Endodermal cell (in vitro differentiated cells): ENCODE results near the gene PPT1. TPM values are rescaled to one million over a fixed set of nuclear protein-coding genes. Genes with fewer than 3 reads are reported as not detected.

Source experiments
- DNase-seq: peaks from one replicate; pipeline ENCODE4 v3.0.0-alpha.2; 2017
- H3K27ac ChIP-seq: 2 replicates; pipeline ENCODE4 v1.5.1; 2013; ENCODE audit warnings: mild to moderate bottlenecking, low read depth, low read length, moderate library complexity
- H3K27me3 ChIP-seq: 2 replicates; pipeline ENCODE4 v1.6.1; 2013; ENCODE audit warnings: mild to moderate bottlenecking, low read length, moderate library complexity; ENCODE audit not compliant: insufficient read depth, control insufficient read depth, poor library complexity, severe bottlenecking
- H3K36me3 ChIP-seq: 2 replicates; pipeline ENCODE4 v1.7.0; 2013; ENCODE audit warnings: mild to moderate bottlenecking, low read length, moderate library complexity; ENCODE audit not compliant: control insufficient read depth, insufficient read depth
- H3K4me1 ChIP-seq: one replicate; pipeline ENCODE4 v1.7.0; 2013; ENCODE audit warnings: low read length; ENCODE audit not compliant: control insufficient read depth, insufficient read depth
- H3K4me3 ChIP-seq: 2 replicates; pipeline ENCODE4 v1.5.1; 2013; ENCODE audit warnings: mild to moderate bottlenecking, low read length, moderate library complexity
- H3K9ac ChIP-seq: 2 replicates; pipeline ENCODE4 v1.6.1; 2013; ENCODE audit warnings: mild to moderate bottlenecking, low read length, moderate library complexity; ENCODE audit not compliant: poor library complexity, severe bottlenecking; ENCODE audit errors: extremely low read depth
- H3K9me3 ChIP-seq: 2 replicates; pipeline ENCODE4 v1.6.1; 2013; ENCODE audit warnings: mild to moderate bottlenecking, low read length, moderate library complexity; ENCODE audit not compliant: control insufficient read depth
- H3K27ac Mint-ChIP-seq: 2 replicates; pipeline ENCODE4 v1.8.0; 2020; ENCODE audit warnings: mixed read lengths
- H3K27me3 Mint-ChIP-seq: 2 replicates; pipeline ENCODE4 v1.8.0; 2021; ENCODE audit warnings: mild to moderate bottlenecking, mixed read lengths; ENCODE audit not compliant: insufficient read depth
- H3K36me3 Mint-ChIP-seq: 2 replicates; pipeline ENCODE4 v1.8.0; 2020; ENCODE audit warnings: low read depth, mixed read lengths
- H3K4me1 Mint-ChIP-seq: 2 replicates; pipeline ENCODE4 v1.8.0; 2020; ENCODE audit warnings: mixed read lengths
- H3K4me3 Mint-ChIP-seq: 2 replicates; pipeline ENCODE4 v1.8.0; 2020; ENCODE audit warnings: mild to moderate bottlenecking, moderate library complexity, mixed read lengths
- H3K9me3 Mint-ChIP-seq: 2 replicates; pipeline ENCODE4 v1.8.0; 2020; ENCODE audit warnings: mild to moderate bottlenecking, mixed read lengths
- CTCF ChIP-seq: fragments of 200-600 bp; sonication (generic); conservative IDR thresholded peaks from 2 replicates; pipeline ENCODE4 v1.5.0; 2021; ENCODE audit warnings: antibody characterized with exemption, mild to moderate bottlenecking
- WGBS, 2 experiments: methylation state at CpG; one replicate each; pipeline versions ENCODE4 v1.1.5 to v1.1.7; 2013; ENCODE audit warnings: missing lambda C conversion rate in 2 of 2, mixed read lengths in 1 of 2; ENCODE audit not compliant: insufficient coverage in 1 of 2, insufficient read length in 1 of 2; 5-methylcytosine and 5-hydroxymethylcytosine counted together
- total RNA-seq, 2 donors: library from RNA; stranded (reverse); fragmentation: NEBNext Ultra II Directional in 1 of 2; extraction: Animal tissue kit (Norgen Biotek cat#: 25700) in 1 of 2; gene quantifications; 2 replicates in 1 of 2; 3 replicates in 1 of 2; pipeline ENCODE4 v1.2.1, GENCODE V29; 2021

The PPT1 gene
- total RNA-seq, 2 donors from 2014 or later = 85.7 to 111 TPM

- Mint-ChIP-seq H3K27ac (no peak overlapping the region), H3K27me3 (no peaks in the 10 kb centered on the region), H3K9me3 (peaks cover 3% of the 10 kb centered on the region), H3K36me3 (no peaks in the 10 kb centered on the region), H3K4me3 (no peak overlapping the region), H3K4me1 (no peaks in the 10 kb centered on the region)
- no peak overlapping the region for H3K4me3 ChIP-seq
- no peak overlapping the region for H3K9ac ChIP-seq
- no peak for DNase-seq
- H3K27me3 ChIP-seq = no peaks in the 10 kb centered on the region
- no peaks in the 10 kb centered on the region for H3K4me1 ChIP-seq
- H3K36me3 ChIP-seq = no peaks in the 10 kb centered on the region
- peaks cover 8% of the 10 kb centered on the region for H3K9me3 ChIP-seq
- 96 to 100% methylated on average over 1 to 21 of the region's 21 CpGs for WGBS, 2 experiments
- TF ChIP-seq CTCF = no peak
- H3K27ac ChIP-seq = no peak overlapping the region
These were observed 36.2 kb upstream of the PPT1 start for GRCh38 chr1:40133312-40133665.

- TF ChIP-seq CTCF = no peak
- Histone ChIP-seq H3K9me3 (peaks cover 8% of the 10 kb centered on the region), H3K36me3 (no peaks in the 10 kb centered on the region), H3K27ac (no peak overlapping the region), H3K4me3 (no peak overlapping the region), H3K27me3 (no peaks in the 10 kb centered on the region), H3K9ac (no peak overlapping the region), H3K4me1 (no peaks in the 10 kb centered on the region)
- no peaks in the 10 kb centered on the region for H3K27me3 Mint-ChIP-seq
- no peak overlapping the region for H3K4me3 Mint-ChIP-seq
- no peak overlapping the region for H3K27ac Mint-ChIP-seq
- H3K4me1 Mint-ChIP-seq = no peaks in the 10 kb centered on the region
- 95 to 96% methylated on average over 39 to 44 of the region's 44 CpGs for WGBS, 2 experiments
- peaks cover 3% of the 10 kb centered on the region for H3K9me3 Mint-ChIP-seq
- DNase-seq = no peak
- H3K36me3 Mint-ChIP-seq = no peaks in the 10 kb centered on the region
These were observed 35.6 kb upstream of the PPT1 start for GRCh38 chr1:40132383-40133311.

GRCh38 chr1:40130892-40131291, 33.8 kb upstream of the PPT1 start:
- 91% methylated on average over 2 of the region's 2 CpGs; no CpG with 5 or more reads in 1 of the 2 experiments for WGBS, 2 experiments

More at GRCh38 chr1:40130892-40131291, 33.8 kb upstream of the PPT1 start:
- Histone ChIP-seq H3K4me3 (no peak overlapping the region), H3K9me3 (peaks cover 8% of the 10 kb centered on the region), H3K9ac (no peak overlapping the region), H3K27ac (no peak overlapping the region), H3K36me3 (no peaks in the 10 kb centered on the region), H3K27me3 (no peaks in the 10 kb centered on the region), H3K4me1 (no peaks in the 10 kb centered on the region)
- Mint-ChIP-seq H3K9me3 (peaks cover 3% of the 10 kb centered on the region), H3K4me1 (no peaks in the 10 kb centered on the region), H3K27me3 (no peaks in the 10 kb centered on the region), H3K27ac (no peak overlapping the region), H3K4me3 (no peak overlapping the region), H3K36me3 (no peaks in the 10 kb centered on the region)
- DNase-seq = no peak
- no peak for TF ChIP-seq CTCF
